Effector memory CD8-positive, alpha-beta T cell (primary cell): ENCODE measurements around the gene HEPACAM.
A peak's percentile ranks its signal among the peaks of the same experiment; 100 is the strongest.

Source experiments
- ATAC-seq: fragments of 150-1000 bp; cut with Tn5 transposase; replicated peaks from 2 replicates; pipeline ENCODE4 v1.10.0; 2021; ENCODE audit warnings: mild to moderate bottlenecking, moderate library complexity
- DNase-seq, 3 experiments: peaks; one replicate each; pipeline ENCODE4 v3.0.0; 2021
- H3K27ac Mint-ChIP-seq, 2 donors: one replicate each; pipeline ENCODE4 v1.8.0; 2022; ENCODE audit warnings: mild to moderate bottlenecking in 2 of 2, mixed read lengths in 2 of 2, moderate library complexity in 2 of 2
- H3K27me3 Mint-ChIP-seq, 2 donors: one replicate each; pipeline ENCODE4 v1.8.0; 2022; ENCODE audit warnings: mixed read lengths in 2 of 2
- H3K36me3 Mint-ChIP-seq: one replicate; pipeline ENCODE4 v1.8.0; 2022; ENCODE audit warnings: mild to moderate bottlenecking, moderate library complexity, mixed read lengths; ENCODE audit not compliant: insufficient read depth
- H3K4me1 Mint-ChIP-seq, 2 donors: one replicate each; pipeline ENCODE4 v1.8.0; 2022; ENCODE audit warnings: low read depth in 2 of 2, mixed read lengths in 2 of 2
- H3K4me3 Mint-ChIP-seq, 2 donors: one replicate each; pipeline ENCODE4 v1.8.0; 2022; ENCODE audit warnings: mild to moderate bottlenecking in 2 of 2, mixed read lengths in 2 of 2, moderate library complexity in 2 of 2
- H3K9me3 Mint-ChIP-seq, 2 donors: one replicate each; pipeline ENCODE4 v1.8.0; 2022; ENCODE audit warnings: mixed read lengths in 2 of 2

The HEPACAM gene

GRCh38 chr11:124953753-124954589 is 18.1 kb upstream of the HEPACAM start, which contains the start of gene CCDC15:
TSS of gene CCDC15 (plus strand) at chr11:124954202. CDS start at chr11:124954733, 531 bp downstream.
- peaks cover 0 to 5% of the 10 kb centered on the region in 2 donors for H3K4me1 Mint-ChIP-seq
- no peak within 1 kb of the TSS for H3K27ac Mint-ChIP-seq
- H3K4me3 Mint-ChIP-seq, result no peak within 1 kb of the TSS
- H3K9me3 Mint-ChIP-seq, result no peaks in the 10 kb centered on the region
- no peaks in the 10 kb centered on the region for H3K36me3 Mint-ChIP-seq
- ATAC-seq, result peak; percentile 97
- peak; percentile 91 to 94 (median 93) for DNase-seq
- H3K27me3 Mint-ChIP-seq, result no peaks in the 10 kb centered on the region

DNA sequence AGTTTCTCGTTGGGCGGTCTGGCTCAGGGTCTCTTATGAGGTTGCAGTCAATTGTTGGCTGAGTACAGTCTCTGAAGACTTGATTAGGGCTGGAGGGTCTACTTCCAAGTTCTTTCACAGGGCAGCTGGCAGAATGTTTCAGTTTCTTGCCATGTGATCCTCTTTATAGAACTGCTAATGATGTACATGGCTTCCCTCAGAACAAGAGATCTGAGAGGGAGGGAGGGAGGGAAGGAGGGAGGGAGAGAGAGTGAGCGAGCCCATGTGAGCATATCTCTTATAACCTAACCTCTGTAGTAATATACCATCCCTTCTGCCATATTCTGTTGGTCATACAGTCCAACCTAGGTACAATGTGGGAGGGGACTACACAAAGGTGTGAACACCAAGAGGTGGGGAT is 15.5 kb upstream of the HEPACAM start:
- peaks cover 5 to 8% of the 10 kb centered on the region in 2 donors for H3K4me1 Mint-ChIP-seq
- ATAC-seq, result no peak
- no peaks in the 10 kb centered on the region for H3K36me3 Mint-ChIP-seq
- no peak overlapping the region for H3K27ac Mint-ChIP-seq
- peaks cover 5 to 7% of the 10 kb centered on the region in 2 donors for H3K9me3 Mint-ChIP-seq
- H3K27me3 Mint-ChIP-seq, result no peaks in the 10 kb centered on the region
- no peak overlapping the region for H3K4me3 Mint-ChIP-seq
- DNase-seq, result no peak

DNA sequence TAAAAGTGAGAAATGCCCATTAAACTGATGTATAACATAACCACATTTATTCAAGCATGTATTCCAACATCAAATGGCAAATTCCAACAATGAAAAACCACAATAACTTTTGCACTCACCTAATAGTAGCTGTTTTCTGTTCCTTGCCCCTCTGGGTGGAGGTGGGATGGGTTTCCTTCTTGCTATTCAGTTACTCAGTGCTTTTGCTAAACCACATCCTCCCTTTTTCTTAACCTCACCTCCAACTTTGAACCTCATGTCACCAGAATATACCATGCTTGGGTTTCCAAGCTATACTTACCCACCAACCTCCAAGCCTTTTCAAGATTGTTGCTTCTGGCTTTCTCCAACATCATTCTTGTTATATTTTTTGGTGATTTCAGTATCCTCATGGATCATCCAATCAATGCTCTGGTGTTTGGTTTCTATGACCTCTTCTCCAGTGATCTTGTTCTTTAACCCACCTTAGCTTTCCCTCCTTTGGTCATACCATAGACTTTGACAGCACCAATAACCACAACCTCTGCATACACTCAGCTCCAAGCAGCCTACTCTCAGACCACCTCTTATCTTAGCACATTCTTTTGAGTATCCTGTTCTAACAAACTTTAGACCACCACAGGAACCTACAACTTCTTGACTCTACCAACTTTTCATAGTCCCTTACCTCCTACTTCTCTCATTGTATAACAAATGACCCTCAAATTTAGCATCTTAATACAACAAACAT is 14.9 kb upstream of the HEPACAM start:
- ATAC-seq (peak; percentile 15), DNase-seq (peak in 1 of 3 experiments; percentile 10)
- Mint-ChIP-seq H3K4me1 (peaks cover 5 to 8% of the 10 kb centered on the region in 2 donors), H3K4me3 (no peak overlapping the region), H3K36me3 (no peaks in the 10 kb centered on the region), H3K27ac (no peak overlapping the region), H3K9me3 (peaks cover 5 to 7% of the 10 kb centered on the region in 2 donors), H3K27me3 (no peaks in the 10 kb centered on the region)

DNA sequence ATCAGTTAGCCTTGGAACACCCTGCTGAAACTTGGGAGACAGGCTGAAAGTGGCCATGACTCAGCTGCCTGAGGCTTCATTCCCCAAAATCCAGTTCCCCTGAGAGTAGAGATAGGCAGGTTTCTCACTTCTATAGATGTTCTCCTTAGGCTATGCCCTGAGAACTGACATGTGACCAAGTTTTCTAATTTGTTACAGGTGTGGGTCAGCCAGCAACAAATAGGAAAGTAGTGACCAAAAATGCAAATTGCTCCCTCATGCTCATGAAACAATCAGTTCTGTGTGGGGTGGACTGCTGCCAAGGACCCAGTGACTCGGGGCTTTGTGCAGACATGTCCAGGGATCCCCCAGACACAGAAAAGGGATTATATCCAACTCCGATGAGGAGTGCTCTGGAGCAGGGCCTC is 10.9 kb upstream of the HEPACAM start:
- Mint-ChIP-seq H3K27ac (no peak overlapping the region), H3K9me3 (peaks cover 5 to 7% of the 10 kb centered on the region in 2 donors), H3K27me3 (no peaks in the 10 kb centered on the region), H3K36me3 (no peaks in the 10 kb centered on the region), H3K4me1 (peaks cover 11 to 15% of the 10 kb centered on the region in 2 donors), H3K4me3 (no peak overlapping the region)
- ATAC-seq (no peak), DNase-seq (no peak)

GRCh38 chr11:124945826-124946225 is 10.0 kb upstream of the HEPACAM start:
- peaks cover 11 to 15% of the 10 kb centered on the region in 2 donors for H3K4me1 Mint-ChIP-seq
- H3K27me3 Mint-ChIP-seq, result peaks cover 0 to 6% of the 10 kb centered on the region in 2 donors
- H3K9me3 Mint-ChIP-seq, result peaks cover 5 to 7% of the 10 kb centered on the region in 2 donors
- DNase-seq (no peak), ATAC-seq (no peak)
- no peak overlapping the region for H3K4me3 Mint-ChIP-seq
- no peak overlapping the region for H3K27ac Mint-ChIP-seq
- no peaks in the 10 kb centered on the region for H3K36me3 Mint-ChIP-seq

DNA sequence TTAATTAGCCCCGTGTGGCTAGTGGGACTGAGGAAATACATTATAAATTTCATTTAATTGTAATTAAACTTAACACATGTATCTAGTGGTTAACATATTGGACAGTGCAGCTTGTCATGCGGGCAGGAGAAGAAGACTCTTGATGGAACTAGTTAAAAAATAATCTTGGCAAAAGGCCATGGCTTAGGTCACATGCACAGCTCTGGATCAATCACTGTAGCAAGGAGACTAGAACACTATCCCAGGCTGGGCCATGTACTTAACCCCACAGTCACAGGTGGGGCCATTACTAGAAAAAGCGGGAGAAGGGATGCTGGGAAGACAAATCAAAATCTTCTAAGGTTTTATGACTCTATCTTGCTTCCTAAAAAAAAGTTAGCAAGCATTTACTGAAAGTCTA is 8.7 kb upstream of the HEPACAM start:
- no peak for DNase-seq
- H3K27me3 Mint-ChIP-seq, result peaks cover 0 to 19% of the 10 kb centered on the region in 2 donors
- no peaks in the 10 kb centered on the region for H3K36me3 Mint-ChIP-seq
- H3K9me3 Mint-ChIP-seq, result peaks cover 5 to 7% of the 10 kb centered on the region in 2 donors
- ATAC-seq, result no peak
- no peak overlapping the region for H3K4me3 Mint-ChIP-seq
- H3K27ac Mint-ChIP-seq, result no peak overlapping the region
- H3K4me1 Mint-ChIP-seq, result peaks cover 6 to 15% of the 10 kb centered on the region in 2 donors

GRCh38 chr11:124943741-124944140 is 7.9 kb upstream of the HEPACAM start:
- H3K4me3 Mint-ChIP-seq, result peak overlapping the region in 1 of 2 donors; percentile 2

DNA sequence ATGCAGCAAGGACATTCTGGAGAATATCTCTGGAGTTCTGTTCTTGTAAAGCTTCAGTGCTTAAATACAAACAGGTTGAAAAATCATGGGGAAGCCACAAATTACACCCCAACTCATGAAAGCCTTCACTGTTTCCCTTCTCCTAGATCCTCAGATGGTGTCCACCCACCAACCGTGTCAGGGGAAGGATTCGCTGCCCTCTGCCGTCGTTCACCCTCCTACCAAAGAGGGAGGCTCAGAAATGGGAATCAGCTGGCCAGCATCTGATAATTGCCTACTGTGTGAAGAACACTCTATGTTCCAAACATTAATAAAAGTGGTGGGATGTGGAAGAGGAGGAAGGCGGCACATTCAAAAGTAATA is 7.4 kb upstream of the HEPACAM start:
- ATAC-seq (no peak), DNase-seq (no peak)
- H3K36me3 Mint-ChIP-seq, result no peaks in the 10 kb centered on the region
- H3K4me3 Mint-ChIP-seq, result no peak overlapping the region
- H3K27ac Mint-ChIP-seq, result peak overlapping the region in 1 of 2 donors; percentile 2
- H3K9me3 Mint-ChIP-seq, result peaks cover under 1 to 2% of the 10 kb centered on the region in 2 donors
- H3K4me1 Mint-ChIP-seq, result peaks cover 6 to 9% of the 10 kb centered on the region in 2 donors
- peaks cover 3 to 29% of the 10 kb centered on the region in 2 donors for H3K27me3 Mint-ChIP-seq

More at GRCh38 chr11:124943741-124944140, 7.9 kb upstream of the HEPACAM start:
- Mint-ChIP-seq H3K4me1 (peaks cover 6 to 14% of the 10 kb centered on the region in 2 donors), H3K36me3 (no peaks in the 10 kb centered on the region), H3K27ac (peak overlapping the region; percentile 2 to 68), H3K27me3 (peaks cover 0 to 26% of the 10 kb centered on the region in 2 donors), H3K9me3 (peaks cover 4 to 7% of the 10 kb centered on the region in 2 donors)
- ATAC-seq (no peak), DNase-seq (no peak)

- H3K4me3 Mint-ChIP-seq, result no peak overlapping the region
- peaks cover 6 to 8% of the 10 kb centered on the region in 2 donors for H3K4me1 Mint-ChIP-seq
- DNase-seq (no peak), ATAC-seq (no peak)
- H3K9me3 Mint-ChIP-seq, result no peaks in the 10 kb centered on the region
- H3K36me3 Mint-ChIP-seq, result no peaks in the 10 kb centered on the region
- H3K27ac Mint-ChIP-seq, result peak overlapping the region in 1 of 2 donors; percentile 2
- peaks cover 5 to 35% of the 10 kb centered on the region in 2 donors for H3K27me3 Mint-ChIP-seq
These were observed 6.8 kb upstream of the HEPACAM start for GRCh38 chr11:124942466-124943253.

- DNase-seq, result no peak
- Mint-ChIP-seq H3K27me3 (peaks cover 11 to 35% of the 10 kb centered on the region in 2 donors), H3K27ac (no peak overlapping the region), H3K4me1 (peaks cover 6 to 8% of the 10 kb centered on the region in 2 donors), H3K9me3 (no peaks in the 10 kb centered on the region), H3K36me3 (no peaks in the 10 kb centered on the region), H3K4me3 (no peak overlapping the region)
- no peak for ATAC-seq
These were observed 5.9 kb upstream of the HEPACAM start for GRCh38 chr11:124941703-124942102.

DNA sequence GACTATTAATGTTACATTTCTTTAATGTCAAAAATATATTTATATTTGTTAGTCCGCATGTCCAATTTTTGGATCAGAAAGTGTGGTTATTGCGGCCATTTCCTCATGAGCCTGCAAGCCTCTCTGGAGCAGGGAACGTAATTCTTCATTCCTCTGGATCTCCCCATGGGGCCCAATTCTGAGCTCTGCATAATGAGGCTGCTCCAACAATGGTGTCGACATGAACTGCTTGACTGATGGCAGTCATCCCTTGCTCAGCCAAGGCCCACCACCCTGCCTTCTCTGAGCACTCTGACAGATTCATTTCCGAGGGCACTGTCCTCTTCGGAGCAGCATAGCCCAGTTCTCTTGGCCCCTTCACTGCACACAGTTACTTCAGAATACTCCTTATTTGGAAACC is 3.1 kb upstream of the HEPACAM start:
- no peak overlapping the region for H3K27ac Mint-ChIP-seq
- ATAC-seq, result no peak
- no peaks in the 10 kb centered on the region for H3K9me3 Mint-ChIP-seq
- H3K4me1 Mint-ChIP-seq, result peaks cover 4 to 5% of the 10 kb centered on the region in 2 donors
- H3K36me3 Mint-ChIP-seq, result no peaks in the 10 kb centered on the region
- DNase-seq, result no peak
- no peak overlapping the region for H3K4me3 Mint-ChIP-seq
- peaks cover 20 to 35% of the 10 kb centered on the region in 2 donors for H3K27me3 Mint-ChIP-seq

GRCh38 chr11:124938206-124938765 is 2.4 kb upstream of the HEPACAM start:
- ATAC-seq (no peak), DNase-seq (no peak)
- H3K27ac Mint-ChIP-seq, result peak overlapping the region in 1 of 2 donors; percentile 3
- peaks cover 0 to 2% of the 10 kb centered on the region in 2 donors for H3K4me1 Mint-ChIP-seq
- H3K9me3 Mint-ChIP-seq, result no peaks in the 10 kb centered on the region
- H3K4me3 Mint-ChIP-seq, result no peak overlapping the region
- H3K27me3 Mint-ChIP-seq, result peaks cover 20 to 35% of the 10 kb centered on the region in 2 donors
- no peaks in the 10 kb centered on the region for H3K36me3 Mint-ChIP-seq
